ENCODE data around the gene SYDE1.

SYDE1 gene

GRCh38 chr19:15144046-15144646 is 36.9 kb downstream of the SYDE1 start:
- H3K27me3 ChIP-seq = no peaks in the 10 kb centered on the region; a peak in 1 of 22 replicates
- TF ChIP-seq Cebpa-rat (IDR thresholded peaks at IDR 0.05) = no peak
- no peak overlapping the region for H3K4me2 ChIP-seq
- H3K9me3 ChIP-seq (replicated peaks in 1 of 11) = peaks cover 10 to 23% (median 14%) of the 10 kb centered on the region in 11 experiments
- no peak overlapping the region for H3K4me3 ChIP-seq
- no peaks in the 10 kb centered on the region for H4K20me1 ChIP-seq
- no peaks in the 10 kb centered on the region for H3K36me3 ChIP-seq
- H3K27ac ChIP-seq = no peak overlapping the region
- no peak overlapping the region for H3K9ac ChIP-seq
- H3K4me1 ChIP-seq = no peaks in the 10 kb centered on the region

- no peaks in the 10 kb centered on the region; a peak in 1 of 22 replicates for H3K27me3 ChIP-seq
- no peak overlapping the region for H3K4me3 ChIP-seq
- no peak overlapping the region for H3K9ac ChIP-seq
- H3K4me1 ChIP-seq = no peaks in the 10 kb centered on the region
- no peak for TF ChIP-seq Cebpa-rat (IDR thresholded peaks at IDR 0.05)
- H4K20me1 ChIP-seq = no peaks in the 10 kb centered on the region
- H3K27ac ChIP-seq = no peak overlapping the region
- no peak overlapping the region for H3K4me2 ChIP-seq
- peaks cover 0 to 11% (median 0%) of the 10 kb centered on the region in 11 experiments; a peak in 4 of 22 replicates for H3K9me3 ChIP-seq (replicated peaks in 1 of 11)
- H3K36me3 ChIP-seq = no peaks in the 10 kb centered on the region
Observed at GRCh38 chr19:15147090-15147489, 39.9 kb downstream of the SYDE1 start.

- Histone ChIP-seq H3K4me2 (no peak overlapping the region), H3K27ac (no peak overlapping the region), H4K20me1 (no peaks in the 10 kb centered on the region), H3K9me3 (replicated peaks in 1 of 11) (peaks cover 0 to 8% (median 5%) of the 10 kb centered on the region in 11 experiments; a peak in 7 of 22 replicates), H3K4me3 (no peak overlapping the region), H3K9ac (no peak overlapping the region), H3K4me1 (peaks cover 0 to 5% (median 0%) of the 10 kb centered on the region in 10 experiments; a peak in 3 of 20 replicates), H3K27me3 (no peaks in the 10 kb centered on the region), H3K36me3 (no peaks in the 10 kb centered on the region)
- no peak for TF ChIP-seq Cebpa-rat (IDR thresholded peaks at IDR 0.05)
Observed at GRCh38 chr19:15149737-15150136, 42.5 kb downstream of the SYDE1 start.

GRCh38 chr19:15154002-15154612 is 46.9 kb downstream of the SYDE1 start:
- no peaks in the 10 kb centered on the region for H4K20me1 ChIP-seq
- H3K4me3 ChIP-seq = no peak overlapping the region
- H3K9ac ChIP-seq = no peak overlapping the region
- H3K9me3 ChIP-seq (replicated peaks in 1 of 11) = peaks cover 0 to 10% (median 5%) of the 10 kb centered on the region in 11 experiments; a peak in 8 of 22 replicates
- no peak for TF ChIP-seq Cebpa-rat (IDR thresholded peaks at IDR 0.05)
- no peak overlapping the region for H3K4me2 ChIP-seq
- peaks cover 0 to 8% (median 0%) of the 10 kb centered on the region in 11 experiments; a peak in 2 of 22 replicates for H3K36me3 ChIP-seq
- peaks cover 0 to 5% (median 0%) of the 10 kb centered on the region in 10 experiments; a peak in 3 of 20 replicates for H3K4me1 ChIP-seq
- no peaks in the 10 kb centered on the region for H3K27me3 ChIP-seq
- H3K27ac ChIP-seq = no peak overlapping the region

GRCh38 chr19:15155296-15155695 is 48.1 kb downstream of the SYDE1 start:
- Histone ChIP-seq H3K9me3 (replicated peaks in 1 of 11) (peaks cover 0 to 10% (median 5%) of the 10 kb centered on the region in 11 experiments; a peak in 8 of 22 replicates), H3K36me3 (peaks cover 0 to 19% (median 7%) of the 10 kb centered on the region in 11 experiments; a peak in 18 of 22 replicates), H3K4me3 (no peak overlapping the region), H3K27ac (no peak overlapping the region), H3K9ac (no peak overlapping the region), H3K27me3 (no peaks in the 10 kb centered on the region), H4K20me1 (no peaks in the 10 kb centered on the region), H3K4me1 (peaks cover 0 to 8% (median 1%) of the 10 kb centered on the region in 10 experiments; a peak in 4 of 20 replicates), H3K4me2 (no peak overlapping the region)
- no peak for TF ChIP-seq Cebpa-rat (IDR thresholded peaks at IDR 0.05)

GRCh38 chr19:15156391-15156790 is 49.2 kb downstream of the SYDE1 start:
- H4K20me1 ChIP-seq = no peaks in the 10 kb centered on the region; a peak in 1 of 22 replicates
- peaks cover 0 to 10% (median 5%) of the 10 kb centered on the region in 11 experiments; a peak in 8 of 22 replicates for H3K9me3 ChIP-seq (replicated peaks in 1 of 11)
- H3K4me1 ChIP-seq = peaks cover 0 to 8% (median 1%) of the 10 kb centered on the region in 10 experiments; a peak in 4 of 20 replicates
- no peak overlapping the region for H3K27ac ChIP-seq
- no peak overlapping the region for H3K4me2 ChIP-seq
- peaks cover 0 to 29% (median 18%) of the 10 kb centered on the region in 11 experiments; a peak in 21 of 22 replicates for H3K36me3 ChIP-seq
- H3K27me3 ChIP-seq = no peaks in the 10 kb centered on the region
- H3K4me3 ChIP-seq = no peak overlapping the region
- H3K9ac ChIP-seq = no peak overlapping the region
- no peak for TF ChIP-seq Cebpa-rat (IDR thresholded peaks at IDR 0.05)

GRCh38 chr19:15159251-15159650 is 52.0 kb downstream of the SYDE1 start:
- Histone ChIP-seq H3K9ac (no peak overlapping the region), H4K20me1 (no peaks in the 10 kb centered on the region; a peak in 1 of 22 replicates), H3K27me3 (no peaks in the 10 kb centered on the region), H3K36me3 (peaks cover 21 to 58% (median 46%) of the 10 kb centered on the region in 11 experiments), H3K4me3 (no peak overlapping the region), H3K4me1 (peaks cover 0 to 8% (median 0%) of the 10 kb centered on the region in 10 experiments; a peak in 2 of 20 replicates), H3K4me2 (peak overlapping the region in 1 of 11 experiments; percentile 6; a peak in 1 of 22 replicates), H3K9me3 (replicated peaks in 1 of 11) (peaks cover 0 to 8% (median 3%) of the 10 kb centered on the region in 11 experiments; a peak in 9 of 22 replicates), H3K27ac (0 out of 22 replicates have a peak overlapping the region, but pooled peaks of 1 of the 11 experiments have one; percentile 35)
- no peak for TF ChIP-seq Cebpa-rat (IDR thresholded peaks at IDR 0.05)

GRCh38 chr19:15161028-15161984 is 54.1 kb downstream of the SYDE1 start:
- H4K20me1 ChIP-seq = no peaks in the 10 kb centered on the region; a peak in 1 of 22 replicates
- TF ChIP-seq Cebpa-rat (IDR thresholded peaks at IDR 0.05) = no peak
- peaks cover 17 to 23% (median 18%) of the 10 kb centered on the region in 11 experiments for H3K9me3 ChIP-seq (replicated peaks in 1 of 11)
- H3K4me1 ChIP-seq = peaks cover 0 to 8% (median 0%) of the 10 kb centered on the region in 10 experiments; a peak in 2 of 20 replicates
- no peak overlapping the region for H3K27ac ChIP-seq
- peaks cover 41 to 79% (median 67%) of the 10 kb centered on the region in 11 experiments for H3K36me3 ChIP-seq
- H3K4me2 ChIP-seq = no peak overlapping the region
- H3K9ac ChIP-seq = no peak overlapping the region
- no peaks in the 10 kb centered on the region for H3K27me3 ChIP-seq
- H3K4me3 ChIP-seq = no peak overlapping the region
